ENCODE measurements around the gene BICC1.

BICC1 gene

GRCh38 chr10:58840840-58841435, 328.3 kb downstream of the BICC1 start:
- no peak for TF ChIP-seq GATA3 (IDR thresholded peaks at IDR 0.05; ENCODE audit: low read depth, low read length)
- no peak for TF ChIP-seq GATA2 (IDR thresholded peaks at IDR 0.05; ENCODE audit: low read depth, low read length)

GRCh38 chr10:58842860-58843376, 330.2 kb downstream of the BICC1 start:
- TF ChIP-seq GATA3 (IDR thresholded peaks at IDR 0.05; ENCODE audit: low read depth, low read length) (no peak), GATA2 (IDR thresholded peaks at IDR 0.05; ENCODE audit: low read depth, low read length) (no peak)

- TF ChIP-seq GATA3 (IDR thresholded peaks at IDR 0.05; ENCODE audit: low read depth, low read length) (no peak), GATA2 (IDR thresholded peaks at IDR 0.05; ENCODE audit: low read depth, low read length) (no peak)
Measured at GRCh38 chr10:58843760-58844159, 331.1 kb downstream of the BICC1 start.

GRCh38 chr10:58844680-58845079, 332.0 kb downstream of the BICC1 start:
- TF ChIP-seq GATA3 (IDR thresholded peaks at IDR 0.05; ENCODE audit: low read depth, low read length) = no peak

GRCh38 chr10:58846856-58847255, 334.2 kb downstream of the BICC1 start:
- TF ChIP-seq GATA3 (IDR thresholded peaks at IDR 0.05; ENCODE audit: low read depth, low read length) (no peak), GATA2 (IDR thresholded peaks at IDR 0.05; ENCODE audit: low read depth, low read length) (no peak)

- TF ChIP-seq GATA2 (IDR thresholded peaks at IDR 0.05; ENCODE audit: low read depth, low read length) (no peak), GATA3 (IDR thresholded peaks at IDR 0.05; ENCODE audit: low read depth, low read length) (no peak)
Measured at GRCh38 chr10:58851606-58852005, 338.9 kb downstream of the BICC1 start.

GRCh38 chr10:58853668-58854067, 341.0 kb downstream of the BICC1 start:
- TF ChIP-seq GATA2 (IDR thresholded peaks at IDR 0.05; ENCODE audit: low read depth, low read length) = no peak
- TF ChIP-seq GATA3 (IDR thresholded peaks at IDR 0.05; ENCODE audit: low read depth, low read length) = no peak

- TF ChIP-seq GATA2 (IDR thresholded peaks at IDR 0.05; ENCODE audit: low read depth, low read length) = peak; percentile 61; the same call in 1 of the 2 replicates
- peak; percentile 30; the same call in 1 of the 2 replicates for TF ChIP-seq GATA3 (IDR thresholded peaks at IDR 0.05; ENCODE audit: low read depth, low read length)
Measured at GRCh38 chr10:58854811-58855210, 342.1 kb downstream of the BICC1 start.

GRCh38 chr10:58856508-58857240, 344.0 kb downstream of the BICC1 start:
- TF ChIP-seq GATA3 (IDR thresholded peaks at IDR 0.05; ENCODE audit: low read depth, low read length) (no peak), GATA2 (IDR thresholded peaks at IDR 0.05; ENCODE audit: low read depth, low read length) (no peak)

GRCh38 chr10:58857251-58857805, 344.7 kb downstream of the BICC1 start:
- TF ChIP-seq GATA3 (IDR thresholded peaks at IDR 0.05; ENCODE audit: low read depth, low read length) = no peak
- no peak for TF ChIP-seq GATA2 (IDR thresholded peaks at IDR 0.05; ENCODE audit: low read depth, low read length)

- TF ChIP-seq GATA2 (IDR thresholded peaks at IDR 0.05; ENCODE audit: low read depth, low read length) = no peak
- no peak for TF ChIP-seq GATA3 (IDR thresholded peaks at IDR 0.05; ENCODE audit: low read depth, low read length)
Measured at GRCh38 chr10:58859526-58859925, 346.9 kb downstream of the BICC1 start.

- TF ChIP-seq GATA2 (IDR thresholded peaks at IDR 0.05; ENCODE audit: low read depth, low read length) (no peak), GATA3 (IDR thresholded peaks at IDR 0.05; ENCODE audit: low read depth, low read length) (no peak)
Measured at GRCh38 chr10:58867683-58868082, 355.0 kb downstream of the BICC1 start.

GRCh38 chr10:58868736-58869435, 356.2 kb downstream of the BICC1 start:
- TF ChIP-seq GATA3 (IDR thresholded peaks at IDR 0.05; ENCODE audit: low read depth, low read length) (no peak), GATA2 (IDR thresholded peaks at IDR 0.05; ENCODE audit: low read depth, low read length) (no peak)

- TF ChIP-seq GATA2 (IDR thresholded peaks at IDR 0.05; ENCODE audit: low read depth, low read length) (no peak), GATA3 (IDR thresholded peaks at IDR 0.05; ENCODE audit: low read depth, low read length) (no peak)
Measured at GRCh38 chr10:58870070-58870469, 357.4 kb downstream of the BICC1 start.
